Cardiac muscle cell (in vitro differentiated cells and primary cell): ENCODE measurements around the gene FAM124B. TPM values are rescaled to one million over a fixed set of nuclear protein-coding genes. Genes with fewer than 3 reads are reported as not detected.
A peak's percentile ranks its signal among the peaks of the same experiment; 100 is the strongest.

Source experiments
- DNase-seq, 2 donors: peaks; one replicate each; pipeline versions ENCODE4 v3.0.0 to v3.0.0-alpha.2; 2010 to 2017; ENCODE audit warnings: low read depth in 1 of 2, low spot score in 1 of 2
- H3K27ac ChIP-seq: fragments of 200-600 bp; sonication (generic); 2 replicates; pipeline ENCODE4 v1.5.1; 2016
- H3K27me3 ChIP-seq: fragments of 200-600 bp; sonication (generic); 2 replicates; pipeline ENCODE4 v1.6.0; 2016; ENCODE audit warnings: control low read depth
- H3K36me3 ChIP-seq: fragments of 200-600 bp; sonication (generic); 2 replicates; pipeline ENCODE4 v1.5.1; 2016; ENCODE audit warnings: control low read depth
- H3K4me1 ChIP-seq: fragments of 200-600 bp; sonication (generic); 2 replicates; pipeline ENCODE4 v1.8.1; 2017; ENCODE audit warnings: low read depth, mild to moderate bottlenecking, mixed run types
- H3K4me3 ChIP-seq: fragments of 200-600 bp; sonication (generic); 2 replicates; pipeline ENCODE4 v1.5.1; 2016; ENCODE audit warnings: mild to moderate bottlenecking
- H3K9me3 ChIP-seq: fragments of 200-600 bp; sonication (generic); 2 replicates; pipeline ENCODE4 v1.5.1; 2017; ENCODE audit warnings: low read depth, mild to moderate bottlenecking, control low read depth
- CTCF ChIP-seq: IDR thresholded peaks from 2 replicates; pipeline ENCODE4 v1.5.1; 2012; ENCODE audit warnings: low read depth, mild to moderate bottlenecking, low read length
- polyA plus RNA-seq: library from polyadenylated mRNA; unstranded; fragments of >200 nt; fragmentation: Nextera tagmentation; extraction: Ambion mirVana; gene quantifications from 2 replicates; pipeline ENCODE4 v1.2.1, GENCODE V29; 2016
- total RNA-seq: library from RNA; depleted of rRNA; stranded (reverse); fragments of >200 nt; gene quantifications from 2 replicates; pipeline ENCODE4 v1.2.3, GENCODE V29; 2016

Gene FAM124B
- total RNA-seq (0.30 TPM in 1 of 2 replicates, not detected in the other), polyA plus RNA-seq (0.17 TPM in 1 of 2 replicates, not detected in the other)

- DNase-seq, result peak in 1 of 2 donors; percentile 87
- no peak within 1 kb of the TSS for H3K27ac ChIP-seq
Measured at GRCh38 chr2:224401641-224402342, at the start of gene FAM124B. TSS of gene FAM124B (minus strand) at chr2:224402107. CDS start at chr2:224401768, 339 bp downstream.

GRCh38 chr2:224449212-224450147 lies 47.6 kb upstream of the FAM124B start:
- TF ChIP-seq CTCF, result peak; percentile 67
- H3K4me3 ChIP-seq, result no peak overlapping the region
- no peak overlapping the region for H3K27ac ChIP-seq
- no peaks in the 10 kb centered on the region for H3K4me1 ChIP-seq
- no peaks in the 10 kb centered on the region for H3K27me3 ChIP-seq
- no peaks in the 10 kb centered on the region for H3K36me3 ChIP-seq
- peak in 1 of 2 donors; percentile 36 for DNase-seq
- H3K9me3 ChIP-seq, result no peaks in the 10 kb centered on the region

More at GRCh38 chr2:224401641-224402342, at the start of gene FAM124B:
- no peak for TF ChIP-seq CTCF
- Histone ChIP-seq H3K27me3 (no peaks in the 10 kb centered on the region), H3K9me3 (no peaks in the 10 kb centered on the region), H3K36me3 (no peaks in the 10 kb centered on the region), H3K4me1 (no peaks in the 10 kb centered on the region), H3K4me3 (no peak within 1 kb of the TSS)

GRCh38 chr2:224448236-224448635 lies 46.3 kb upstream of the FAM124B start:
- Histone ChIP-seq H3K27ac (no peak overlapping the region), H3K9me3 (no peaks in the 10 kb centered on the region), H3K4me3 (no peak overlapping the region), H3K36me3 (no peaks in the 10 kb centered on the region), H3K27me3 (no peaks in the 10 kb centered on the region), H3K4me1 (no peaks in the 10 kb centered on the region)
- TF ChIP-seq CTCF, result no peak
- DNase-seq, result no peak

GRCh38 chr2:224444783-224445182 lies 42.9 kb upstream of the FAM124B start:
- TF ChIP-seq CTCF, result no peak
- Histone ChIP-seq H3K9me3 (no peaks in the 10 kb centered on the region), H3K27ac (no peak overlapping the region), H3K4me3 (no peak overlapping the region), H3K27me3 (peaks cover 4% of the 10 kb centered on the region), H3K36me3 (no peaks in the 10 kb centered on the region), H3K4me1 (no peaks in the 10 kb centered on the region)
- no peak for DNase-seq

- Histone ChIP-seq H3K27ac (no peak overlapping the region), H3K9me3 (no peaks in the 10 kb centered on the region), H3K4me3 (no peak overlapping the region), H3K36me3 (no peaks in the 10 kb centered on the region), H3K27me3 (peaks cover 4% of the 10 kb centered on the region), H3K4me1 (no peaks in the 10 kb centered on the region)
- DNase-seq, result no peak
- TF ChIP-seq CTCF, result no peak
Measured at GRCh38 chr2:224444021-224444420, 42.1 kb upstream of the FAM124B start.
